8988T (cell line): Measurements from ENCODE around the gene MAGI1.

ENCODE experiments used
- DNase-seq: peaks from one replicate; pipeline ENCODE4 v3.0.0; 2011

Gene MAGI1

GRCh38 chr3:65334045-65334665, 704.6 kb downstream of the MAGI1 start:
- no peak for DNase-seq

DNA sequence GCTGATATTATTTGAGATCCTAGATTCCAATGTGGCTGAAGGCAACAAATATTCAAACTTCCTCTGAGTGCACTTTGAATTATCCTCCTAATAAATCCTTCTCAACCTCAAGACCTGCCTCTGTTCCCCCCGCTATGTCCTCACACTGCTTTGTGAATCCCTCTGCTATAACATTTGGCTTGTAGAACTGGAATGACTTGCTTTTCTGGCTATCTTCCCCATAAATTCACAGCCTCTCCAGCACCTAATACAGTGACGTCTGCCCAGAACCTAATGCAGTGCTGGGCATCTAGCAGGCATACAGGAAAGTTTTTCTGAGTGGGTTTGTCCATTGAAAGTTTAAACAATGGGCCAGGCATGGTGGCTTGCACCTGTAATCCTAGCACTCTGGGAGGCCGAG, 707.0 kb downstream of the MAGI1 start:
- DNase-seq = no peak

DNA sequence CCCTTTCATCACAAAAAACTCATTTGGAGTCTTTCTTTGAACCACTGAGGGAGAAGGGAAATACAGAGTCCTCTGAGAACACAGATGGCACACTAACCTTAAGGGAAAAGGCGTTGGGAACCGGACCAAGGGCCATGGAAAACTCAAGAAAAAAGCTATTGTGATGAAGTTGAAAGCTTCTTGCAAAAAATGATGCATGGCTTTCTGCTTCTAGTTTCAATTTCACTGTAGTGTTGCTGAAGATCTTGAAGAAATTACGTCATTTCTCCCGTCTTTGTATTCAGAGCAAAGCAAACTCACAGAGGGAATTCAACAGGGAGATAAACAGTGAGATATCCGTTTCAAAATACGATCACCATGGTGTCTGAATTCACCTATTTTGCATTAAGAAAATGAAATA, 708.6 kb downstream of the MAGI1 start:
- no peak for DNase-seq

DNA sequence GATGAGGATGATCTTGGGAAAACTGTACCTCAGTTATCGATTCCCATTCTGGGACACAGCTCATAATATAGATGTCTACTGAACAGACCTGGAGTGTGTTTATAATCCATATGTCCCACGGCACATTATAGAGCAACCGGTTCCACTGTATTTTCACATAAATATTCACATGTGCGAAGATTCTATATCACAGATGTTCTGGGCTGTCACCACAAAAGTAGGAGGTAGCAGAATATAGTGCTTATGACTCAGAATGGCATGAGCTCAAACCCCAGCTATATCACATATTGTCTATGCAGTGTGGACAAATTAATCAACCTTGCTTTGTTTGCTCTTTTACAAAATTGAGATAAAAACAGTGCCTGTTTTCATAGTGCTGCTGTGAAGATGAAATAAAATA, 710.6 kb downstream of the MAGI1 start:
- DNase-seq = no peak

- no peak for DNase-seq
Observed at GRCh38 chr3:65326574-65326973, 712.1 kb downstream of the MAGI1 start.

GRCh38 chr3:65322910-65323309, 715.8 kb downstream of the MAGI1 start:
- DNase-seq = no peak

GRCh38 chr3:65318231-65318630, 720.5 kb downstream of the MAGI1 start:
- no peak for DNase-seq

- no peak for DNase-seq
Observed at GRCh38 chr3:65314916-65315315, 723.8 kb downstream of the MAGI1 start.

DNA sequence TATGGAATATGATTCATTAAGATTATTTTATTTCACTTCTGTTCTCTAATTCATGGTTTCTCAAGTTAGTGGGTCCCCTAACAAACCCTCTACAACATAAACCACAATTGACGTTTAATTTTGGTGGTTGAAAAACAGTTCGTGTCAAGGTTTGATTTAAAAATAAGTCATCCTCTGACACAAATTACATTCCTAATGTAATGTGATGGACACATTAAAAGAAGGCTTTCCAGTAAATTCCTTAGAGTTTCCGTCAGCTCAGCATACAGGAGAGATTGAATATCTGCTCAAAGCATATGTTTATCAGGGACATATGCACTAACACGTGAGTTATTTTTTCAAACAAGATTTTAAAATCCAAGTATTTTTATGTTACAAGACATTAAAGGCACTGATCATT, 724.4 kb downstream of the MAGI1 start:
- DNase-seq = no peak

GRCh38 chr3:65313666-65314065, 725.1 kb downstream of the MAGI1 start:
- no peak for DNase-seq

DNA sequence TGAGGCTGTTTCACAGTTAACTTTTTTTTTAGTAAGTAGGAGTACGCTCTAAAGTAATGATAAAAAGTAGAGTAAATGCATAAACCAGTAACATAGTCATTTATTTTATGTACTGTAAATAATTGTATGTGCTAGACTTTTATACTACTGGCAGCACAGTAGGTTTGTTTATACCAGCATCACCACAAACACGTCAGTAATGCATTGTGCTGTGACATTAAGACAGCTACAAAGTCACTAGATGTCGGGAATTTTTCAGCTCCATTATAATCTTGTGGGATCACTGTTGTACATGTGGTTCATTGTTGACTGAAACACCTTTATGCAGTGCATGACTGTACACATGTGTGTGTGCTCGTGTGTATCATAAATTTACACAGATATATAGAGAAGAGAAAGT, 732.9 kb downstream of the MAGI1 start:
- DNase-seq = no peak
